Measurements from ENCODE around the gene POTEM.
"Not testable (repeated sequence)": the region's sequence is repeated elsewhere in the genome, so short reads cannot be mapped to it uniquely, and the experiment has no call there.

- TF ChIP-seq CTCF, EZH2 (IDR thresholded peaks at IDR 0.05): not testable (repeated sequence)
These were observed 76.2 kb downstream of the POTEM start for GRCh38 chr14:19043384-19043783.

Data from neural progenitor cell (in vitro differentiated cells).